ENCODE data around the gene SAMD4A. TPM values are rescaled to one million over a fixed set of nuclear protein-coding genes. Genes with fewer than 3 reads are reported as not detected.

Gene SAMD4A
- polyA plus RNA-seq, 2 of the 4 experiments (the other 2 are of a cell fraction), result 3.9 to 5.4 TPM

DNA sequence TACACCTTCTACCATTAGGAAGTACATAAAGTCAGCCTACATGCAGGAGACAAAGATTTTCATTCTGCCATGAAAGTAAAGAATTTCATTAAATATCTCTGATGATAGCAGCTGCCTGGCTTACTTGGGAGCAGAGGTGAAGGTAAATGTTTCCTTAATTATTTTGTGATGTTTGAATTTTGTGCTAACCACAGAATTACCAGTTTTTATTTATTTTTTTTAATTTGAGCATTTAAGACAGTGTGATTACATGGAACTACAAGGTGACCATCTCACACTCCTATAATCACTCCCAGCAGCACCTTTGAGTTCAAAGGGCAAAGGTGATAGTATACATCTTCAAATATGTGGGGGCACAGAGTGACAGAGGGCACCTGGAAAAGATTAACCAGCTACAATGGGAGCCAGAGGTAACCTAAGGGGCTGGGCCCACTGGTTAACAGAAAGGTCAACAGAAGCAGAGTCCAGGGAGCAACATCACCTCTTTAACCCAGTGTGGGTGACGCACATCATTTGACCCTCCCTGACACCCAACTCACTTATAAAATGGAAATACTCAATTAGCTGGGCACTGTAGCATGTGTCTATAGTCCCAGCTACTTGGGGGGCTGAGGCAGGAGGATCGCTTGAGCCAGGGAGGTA is 270.7 kb downstream of the SAMD4A start (continued):
- TF ChIP-seq MAZ (IDR thresholded peaks at IDR 0.05; ENCODE audit: borderline replicate concordance, low read depth, low read length) (no peak), FOSL2 (IDR thresholded peaks at IDR 0.05) (no peak), FOSL2 (CRISPR knock-in tag; IDR thresholded peaks at IDR 0.05) (no peak)

DNA sequence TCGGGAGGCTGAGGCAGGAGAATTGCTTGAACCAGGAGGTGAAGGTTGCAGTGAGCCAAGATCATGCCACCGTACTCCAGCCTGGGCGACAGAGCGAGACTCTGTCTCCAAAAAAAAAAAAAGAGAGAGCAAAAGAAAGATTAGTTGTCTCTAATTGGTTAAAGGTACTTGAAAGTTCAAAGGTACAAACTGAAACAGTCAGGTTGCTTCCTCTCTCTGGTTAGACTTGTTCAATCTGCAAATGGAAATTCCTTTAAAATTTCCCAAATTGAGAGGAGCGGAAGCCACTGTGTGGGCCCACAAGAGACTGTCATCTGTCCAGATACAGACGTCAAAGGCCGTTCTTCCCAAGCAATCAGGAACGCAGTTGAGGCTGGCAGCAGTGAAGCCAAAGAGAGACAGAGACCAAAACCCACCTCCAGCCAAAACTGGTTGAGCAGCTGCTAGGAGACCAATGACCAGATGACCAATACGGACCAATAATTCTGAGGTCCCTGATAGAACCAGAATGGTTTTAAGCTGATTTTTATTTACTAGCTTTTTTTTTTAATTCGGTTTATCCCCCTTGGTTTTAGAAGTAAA is 272.1 kb downstream of the SAMD4A start:
- DNase-seq (ENCODE audit: low read depth in 1 of 2, low spot score in 1 of 2) (no peak), FAIRE-seq (no peak), ATAC-seq (no peak)
- H3K4me3 ChIP-seq, result no peak overlapping the region
- no peaks in the 10 kb centered on the region for H3K9me3 ChIP-seq
- H3K4me2 ChIP-seq, result no peak overlapping the region
- 89% methylated on average over 10 of the region's 10 CpGs for WGBS (ENCODE audit: missing lambda C conversion rate)
- POLR2A ChIA-PET, result no interaction called here
- no peak overlapping the region for H3K27ac ChIP-seq
- TF ChIP-seq HOXB13 (CRISPR knock-in tag; IDR thresholded peaks at IDR 0.05; ENCODE audit: low read depth), result no peak
- CTCF ChIA-PET, result interaction anchor here (0.6 to 1.5 kb wide), 3 partner anchors 8 to 64 kb away, joined by 3 to 5 read pairs (median 4); no protein-coding TSS in a partner anchor
- H3K4me1 ChIP-seq, result no peaks in the 10 kb centered on the region; the same call in 2 of the 3 replicates

DNA sequence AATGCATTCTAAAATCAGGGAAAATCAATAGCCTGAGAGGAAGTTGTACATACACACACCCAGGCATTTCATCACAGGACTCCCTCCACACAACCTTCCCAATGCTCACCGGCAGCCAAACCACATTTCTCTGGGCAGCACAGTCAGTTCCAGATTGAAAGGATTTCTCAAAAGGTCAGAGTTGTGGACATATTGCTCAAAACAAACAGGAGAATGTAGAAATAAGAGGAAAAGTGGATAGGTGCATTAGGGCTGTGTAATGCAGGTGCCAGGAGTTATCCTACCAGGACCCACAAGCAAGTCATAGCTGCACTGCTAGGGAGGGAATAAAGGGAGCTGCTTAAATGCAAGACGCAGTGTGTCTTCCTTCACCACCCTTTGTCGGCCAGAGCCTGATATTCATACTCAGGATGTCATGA is 272.8 kb downstream of the SAMD4A start:
- DNase-seq (ENCODE audit: low read depth in 1 of 2, low spot score in 1 of 2) (peak in 1 of 2 experiments; percentile 19), ATAC-seq (peak in 1 of 2 experiments; percentile 27; a peak in 2 of 6 replicates)
- CTCF ChIA-PET, result no interaction called here

DNA sequence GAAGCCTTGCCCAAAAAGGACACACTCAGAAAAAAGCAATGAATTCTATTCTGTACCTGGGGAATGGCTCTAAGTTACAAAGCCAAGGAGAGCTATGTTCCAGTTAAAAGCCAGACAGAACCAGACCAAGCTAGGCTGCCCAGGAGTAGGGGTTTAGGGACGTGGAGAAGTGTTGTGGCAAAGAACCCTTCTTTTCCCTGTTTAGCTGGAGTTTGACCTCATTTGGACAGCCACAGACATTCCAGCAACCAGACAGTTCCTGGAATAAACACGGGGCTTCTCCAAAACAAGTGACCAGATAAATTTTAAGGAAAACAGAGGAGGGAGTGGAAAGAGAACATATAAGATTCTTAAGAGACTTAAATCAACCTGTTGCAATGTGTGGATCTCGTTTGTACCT is 273.4 kb downstream of the SAMD4A start:
- Histone ChIP-seq H3K27ac (no peak overlapping the region; a peak in 1 of 6 replicates), H3K4me2 (no peak overlapping the region), H3K4me3 (no peak overlapping the region), H3K9me3 (no peaks in the 10 kb centered on the region), H3K4me1 (no peaks in the 10 kb centered on the region; the same call in 2 of the 3 replicates)
- WGBS (ENCODE audit: missing lambda C conversion rate), result 58% methylated on average over 3 of the region's 3 CpGs
- POLR2A ChIA-PET, result interaction anchor here (1.0 kb wide), 1 partner anchor 22 kb away, joined by 3 read pairs; no protein-coding TSS in a partner anchor
- no peak for ATAC-seq
- CTCF ChIA-PET, result no interaction called here
- no peak for FAIRE-seq
- no peak for DNase-seq (ENCODE audit: low read depth in 1 of 2, low spot score in 1 of 2)
- TF ChIP-seq ZSCAN20 (CRISPR knock-in tag; IDR thresholded peaks at IDR 0.05), result no peak
- TF ChIP-seq RAD21 (conservative IDR thresholded peaks at IDR 0.05 in 1 of 2, IDR thresholded peaks at IDR 0.05 in 1 of 2), result no peak
- no peak for TF ChIP-seq KDM1A (IDR thresholded peaks at IDR 0.05; ENCODE audit: low read depth)
- no peak for TF ChIP-seq CBX2 (IDR thresholded peaks at IDR 0.05; ENCODE audit: borderline replicate concordance, low read depth)
- TF ChIP-seq, protein P1, sequence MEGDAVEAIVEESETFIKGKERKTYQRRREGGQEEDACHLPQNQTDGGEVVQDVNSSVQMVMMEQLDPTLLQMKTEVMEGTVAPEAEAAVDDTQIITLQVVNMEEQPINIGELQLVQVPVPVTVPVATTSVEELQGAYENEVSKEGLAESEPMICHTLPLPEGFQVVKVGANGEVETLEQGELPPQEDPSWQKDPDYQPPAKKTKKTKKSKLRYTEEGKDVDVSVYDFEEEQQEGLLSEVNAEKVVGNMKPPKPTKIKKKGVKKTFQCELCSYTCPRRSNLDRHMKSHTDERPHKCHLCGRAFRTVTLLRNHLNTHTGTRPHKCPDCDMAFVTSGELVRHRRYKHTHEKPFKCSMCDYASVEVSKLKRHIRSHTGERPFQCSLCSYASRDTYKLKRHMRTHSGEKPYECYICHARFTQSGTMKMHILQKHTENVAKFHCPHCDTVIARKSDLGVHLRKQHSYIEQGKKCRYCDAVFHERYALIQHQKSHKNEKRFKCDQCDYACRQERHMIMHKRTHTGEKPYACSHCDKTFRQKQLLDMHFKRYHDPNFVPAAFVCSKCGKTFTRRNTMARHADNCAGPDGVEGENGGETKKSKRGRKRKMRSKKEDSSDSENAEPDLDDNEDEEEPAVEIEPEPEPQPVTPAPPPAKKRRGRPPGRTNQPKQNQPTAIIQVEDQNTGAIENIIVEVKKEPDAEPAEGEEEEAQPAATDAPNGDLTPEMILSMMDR (IDR thresholded peaks at IDR 0.05), result no peak
- TF ChIP-seq, protein P2, sequence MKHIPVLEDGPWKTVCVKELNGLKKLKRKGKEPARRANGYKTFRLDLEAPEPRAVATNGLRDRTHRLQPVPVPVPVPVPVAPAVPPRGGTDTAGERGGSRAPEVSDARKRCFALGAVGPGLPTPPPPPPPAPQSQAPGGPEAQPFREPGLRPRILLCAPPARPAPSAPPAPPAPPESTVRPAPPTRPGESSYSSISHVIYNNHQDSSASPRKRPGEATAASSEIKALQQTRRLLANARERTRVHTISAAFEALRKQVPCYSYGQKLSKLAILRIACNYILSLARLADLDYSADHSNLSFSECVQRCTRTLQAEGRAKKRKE (CRISPR knock-in tag; IDR thresholded peaks at IDR 0.05; ENCODE audit: low read depth), result no peak
- TF ChIP-seq ZC3H11A (IDR thresholded peaks at IDR 0.05), result no peak
- no peak for TF ChIP-seq PHF8 (IDR thresholded peaks at IDR 0.05; ENCODE audit: borderline replicate concordance, low read depth)
- TF ChIP-seq RFX5 (IDR thresholded peaks at IDR 0.05), result no peak
- no peak for TF ChIP-seq HEYL (CRISPR knock-in tag; IDR thresholded peaks at IDR 0.05)
- TF ChIP-seq, protein P3, sequence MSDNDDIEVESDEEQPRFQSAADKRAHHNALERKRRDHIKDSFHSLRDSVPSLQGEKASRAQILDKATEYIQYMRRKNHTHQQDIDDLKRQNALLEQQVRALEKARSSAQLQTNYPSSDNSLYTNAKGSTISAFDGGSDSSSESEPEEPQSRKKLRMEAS (IDR thresholded peaks at IDR 0.05), result no peak
- TF ChIP-seq HOXB13 (CRISPR knock-in tag; IDR thresholded peaks at IDR 0.05; ENCODE audit: low read depth), result no peak
- TF ChIP-seq, protein P4, sequence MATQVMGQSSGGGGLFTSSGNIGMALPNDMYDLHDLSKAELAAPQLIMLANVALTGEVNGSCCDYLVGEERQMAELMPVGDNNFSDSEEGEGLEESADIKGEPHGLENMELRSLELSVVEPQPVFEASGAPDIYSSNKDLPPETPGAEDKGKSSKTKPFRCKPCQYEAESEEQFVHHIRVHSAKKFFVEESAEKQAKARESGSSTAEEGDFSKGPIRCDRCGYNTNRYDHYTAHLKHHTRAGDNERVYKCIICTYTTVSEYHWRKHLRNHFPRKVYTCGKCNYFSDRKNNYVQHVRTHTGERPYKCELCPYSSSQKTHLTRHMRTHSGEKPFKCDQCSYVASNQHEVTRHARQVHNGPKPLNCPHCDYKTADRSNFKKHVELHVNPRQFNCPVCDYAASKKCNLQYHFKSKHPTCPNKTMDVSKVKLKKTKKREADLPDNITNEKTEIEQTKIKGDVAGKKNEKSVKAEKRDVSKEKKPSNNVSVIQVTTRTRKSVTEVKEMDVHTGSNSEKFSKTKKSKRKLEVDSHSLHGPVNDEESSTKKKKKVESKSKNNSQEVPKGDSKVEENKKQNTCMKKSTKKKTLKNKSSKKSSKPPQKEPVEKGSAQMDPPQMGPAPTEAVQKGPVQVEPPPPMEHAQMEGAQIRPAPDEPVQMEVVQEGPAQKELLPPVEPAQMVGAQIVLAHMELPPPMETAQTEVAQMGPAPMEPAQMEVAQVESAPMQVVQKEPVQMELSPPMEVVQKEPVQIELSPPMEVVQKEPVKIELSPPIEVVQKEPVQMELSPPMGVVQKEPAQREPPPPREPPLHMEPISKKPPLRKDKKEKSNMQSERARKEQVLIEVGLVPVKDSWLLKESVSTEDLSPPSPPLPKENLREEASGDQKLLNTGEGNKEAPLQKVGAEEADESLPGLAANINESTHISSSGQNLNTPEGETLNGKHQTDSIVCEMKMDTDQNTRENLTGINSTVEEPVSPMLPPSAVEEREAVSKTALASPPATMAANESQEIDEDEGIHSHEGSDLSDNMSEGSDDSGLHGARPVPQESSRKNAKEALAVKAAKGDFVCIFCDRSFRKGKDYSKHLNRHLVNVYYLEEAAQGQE (IDR thresholded peaks at IDR 0.05), result no peak
- no peak for TF ChIP-seq ZFP36 (IDR thresholded peaks at IDR 0.05; ENCODE audit: borderline replicate concordance, partially characterized antibody)
- no peak for TF ChIP-seq FOSL2 (IDR thresholded peaks at IDR 0.05)
- no peak for TF ChIP-seq FOSL2 (CRISPR knock-in tag; IDR thresholded peaks at IDR 0.05)
- no peak for TF ChIP-seq CBX8 (IDR thresholded peaks at IDR 0.05)
- TF ChIP-seq BHLHE40 (IDR thresholded peaks at IDR 0.05; ENCODE audit: low read depth, low read length), result no peak

More for the DNA sequence above, 272.8 kb downstream of the SAMD4A start:
- POLR2A ChIA-PET, result no interaction called here
- FAIRE-seq, result no peak
- Histone ChIP-seq H3K4me2 (0 out of 3 replicates have a peak overlapping the region, but pooled peaks have one; percentile 14), H3K4me1 (no peaks in the 10 kb centered on the region; the same call in 2 of the 3 replicates), H3K9me3 (no peaks in the 10 kb centered on the region), H3K4me3 (no peak overlapping the region), H3K27ac (no peak overlapping the region; a peak in 1 of 6 replicates)
- WGBS (ENCODE audit: missing lambda C conversion rate), result 28% methylated on average over 3 of the region's 3 CpGs
- TF ChIP-seq NR3C1 (IDR thresholded peaks at IDR 0.05), result no peak
- no peak for TF ChIP-seq RAD21 (conservative IDR thresholded peaks at IDR 0.05 in 1 of 2, IDR thresholded peaks at IDR 0.05 in 1 of 2)
- TF ChIP-seq HOXB13 (CRISPR knock-in tag; IDR thresholded peaks at IDR 0.05; ENCODE audit: low read depth), result no peak
- TF ChIP-seq, protein P5, sequence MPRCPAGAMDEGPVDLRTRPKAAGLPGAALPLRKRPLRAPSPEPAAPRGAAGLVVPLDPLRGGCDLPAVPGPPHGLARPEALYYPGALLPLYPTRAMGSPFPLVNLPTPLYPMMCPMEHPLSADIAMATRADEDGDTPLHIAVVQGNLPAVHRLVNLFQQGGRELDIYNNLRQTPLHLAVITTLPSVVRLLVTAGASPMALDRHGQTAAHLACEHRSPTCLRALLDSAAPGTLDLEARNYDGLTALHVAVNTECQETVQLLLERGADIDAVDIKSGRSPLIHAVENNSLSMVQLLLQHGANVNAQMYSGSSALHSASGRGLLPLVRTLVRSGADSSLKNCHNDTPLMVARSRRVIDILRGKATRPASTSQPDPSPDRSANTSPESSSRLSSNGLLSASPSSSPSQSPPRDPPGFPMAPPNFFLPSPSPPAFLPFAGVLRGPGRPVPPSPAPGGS (IDR thresholded peaks at IDR 0.05), result no peak

All from A549 (cell line).